Measurements from ENCODE around the gene NOTO.

NOTO gene

GRCh38 chr2:73259704-73260337, 57.4 kb downstream of the NOTO start:
- H3K36me3 ChIP-seq = peaks cover 63% of the 10 kb centered on the region

DNA sequence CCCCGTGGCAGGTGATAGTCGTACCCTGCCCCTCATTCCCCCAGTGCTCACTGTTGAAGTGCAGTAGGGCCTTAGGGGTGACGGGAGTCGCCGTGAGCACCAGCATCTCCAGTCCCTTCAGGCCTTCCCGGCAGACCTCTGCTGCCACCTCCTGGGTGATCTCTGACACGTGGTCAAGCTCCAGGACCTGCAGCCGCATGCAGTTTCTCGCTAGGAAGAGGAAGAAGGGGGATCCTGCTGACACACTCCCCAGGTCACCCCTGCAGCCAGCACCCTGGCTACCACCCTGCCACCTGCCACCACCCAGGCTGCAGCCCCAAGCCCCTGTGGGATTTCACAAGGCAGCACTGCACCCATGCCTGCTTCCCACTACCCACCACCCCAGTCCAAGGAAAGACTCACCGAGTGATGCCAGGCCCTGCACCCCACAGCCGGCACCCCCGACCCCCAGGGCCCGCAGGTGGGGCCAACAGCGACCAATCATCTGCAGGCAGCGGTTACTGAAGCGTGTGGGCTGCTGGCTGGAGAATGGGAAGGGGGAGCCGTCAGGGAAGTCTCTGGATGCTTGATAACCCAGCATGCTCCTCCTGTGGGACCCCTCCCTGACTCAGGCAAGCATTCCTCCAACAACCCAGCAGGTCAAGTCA, 58.1 kb downstream of the NOTO start:
- no peak overlapping the region for H3K27ac ChIP-seq
- TF ChIP-seq, protein P1, sequence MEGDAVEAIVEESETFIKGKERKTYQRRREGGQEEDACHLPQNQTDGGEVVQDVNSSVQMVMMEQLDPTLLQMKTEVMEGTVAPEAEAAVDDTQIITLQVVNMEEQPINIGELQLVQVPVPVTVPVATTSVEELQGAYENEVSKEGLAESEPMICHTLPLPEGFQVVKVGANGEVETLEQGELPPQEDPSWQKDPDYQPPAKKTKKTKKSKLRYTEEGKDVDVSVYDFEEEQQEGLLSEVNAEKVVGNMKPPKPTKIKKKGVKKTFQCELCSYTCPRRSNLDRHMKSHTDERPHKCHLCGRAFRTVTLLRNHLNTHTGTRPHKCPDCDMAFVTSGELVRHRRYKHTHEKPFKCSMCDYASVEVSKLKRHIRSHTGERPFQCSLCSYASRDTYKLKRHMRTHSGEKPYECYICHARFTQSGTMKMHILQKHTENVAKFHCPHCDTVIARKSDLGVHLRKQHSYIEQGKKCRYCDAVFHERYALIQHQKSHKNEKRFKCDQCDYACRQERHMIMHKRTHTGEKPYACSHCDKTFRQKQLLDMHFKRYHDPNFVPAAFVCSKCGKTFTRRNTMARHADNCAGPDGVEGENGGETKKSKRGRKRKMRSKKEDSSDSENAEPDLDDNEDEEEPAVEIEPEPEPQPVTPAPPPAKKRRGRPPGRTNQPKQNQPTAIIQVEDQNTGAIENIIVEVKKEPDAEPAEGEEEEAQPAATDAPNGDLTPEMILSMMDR (IDR thresholded peaks at IDR 0.05; ENCODE audit: low read depth, low read length) = peak; percentile 97
- no peaks in the 10 kb centered on the region for H3K9me3 ChIP-seq (ENCODE audit: severe bottlenecking)
- no peak overlapping the region for H3K4me3 ChIP-seq (ENCODE audit: low read depth, low read length)
- DNase-seq = peak; percentile 90
- H3K27me3 ChIP-seq (ENCODE audit: insufficient read depth, low read depth, severe bottlenecking) = no peaks in the 10 kb centered on the region
- H3K36me3 ChIP-seq = peaks cover 58% of the 10 kb centered on the region

More at GRCh38 chr2:73259704-73260337, 57.4 kb downstream of the NOTO start:
- TF ChIP-seq, protein P1 (IDR thresholded peaks at IDR 0.05; ENCODE audit: low read depth, low read length) = no peak
- DNase-seq = no peak
- Histone ChIP-seq H3K27me3 (ENCODE audit: insufficient read depth, low read depth, severe bottlenecking) (no peaks in the 10 kb centered on the region), H3K4me3 (ENCODE audit: low read depth, low read length) (no peak overlapping the region), H3K27ac (no peak overlapping the region), H3K9me3 (ENCODE audit: severe bottlenecking) (no peaks in the 10 kb centered on the region)
